22Rv1 (cell line): ENCODE data around the gene CELF2.

Experiments
- H3K27ac ChIP-seq: fragments of 450-650 bp; 2 replicates; pipeline ENCODE4 v1.5.1; 2017
- ZFX ChIP-seq: fragments of 450-650 bp; IDR thresholded peaks from 2 replicates; pipeline ENCODE4 v1.6.1; 2017; ENCODE audit warnings: antibody characterized with exemption, borderline replicate concordance
- TF ChIP-seq, protein P1 (sequence below): fragments of 450-650 bp; IDR thresholded peaks from 2 replicates; pipeline ENCODE4 v1.5.1; 2017; ENCODE audit warnings: mild to moderate bottlenecking

CELF2 gene

DNA sequence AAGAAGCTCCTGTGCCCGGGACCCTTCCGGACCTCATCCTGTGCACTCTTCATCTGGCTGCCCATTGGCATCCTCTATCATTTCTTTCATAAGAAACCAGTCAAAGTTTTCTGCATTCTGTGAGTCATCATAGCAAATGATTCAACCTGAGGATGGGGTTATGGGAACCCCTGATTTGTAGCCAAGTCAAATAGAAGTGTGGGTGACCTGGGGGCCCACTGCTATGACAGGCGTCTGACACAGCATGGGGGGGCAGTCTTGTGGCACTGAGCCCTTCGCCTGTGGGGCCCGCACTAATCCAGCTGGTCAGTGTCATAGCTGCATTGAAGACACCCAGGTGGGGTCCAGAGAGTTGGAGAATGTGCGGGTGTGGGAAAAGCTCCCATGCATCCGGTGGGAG lies 363.4 kb downstream of the CELF2 start:
- no peak overlapping the region for H3K27ac ChIP-seq
- TF ChIP-seq ZFX, result no peak
- TF ChIP-seq, protein P1, sequence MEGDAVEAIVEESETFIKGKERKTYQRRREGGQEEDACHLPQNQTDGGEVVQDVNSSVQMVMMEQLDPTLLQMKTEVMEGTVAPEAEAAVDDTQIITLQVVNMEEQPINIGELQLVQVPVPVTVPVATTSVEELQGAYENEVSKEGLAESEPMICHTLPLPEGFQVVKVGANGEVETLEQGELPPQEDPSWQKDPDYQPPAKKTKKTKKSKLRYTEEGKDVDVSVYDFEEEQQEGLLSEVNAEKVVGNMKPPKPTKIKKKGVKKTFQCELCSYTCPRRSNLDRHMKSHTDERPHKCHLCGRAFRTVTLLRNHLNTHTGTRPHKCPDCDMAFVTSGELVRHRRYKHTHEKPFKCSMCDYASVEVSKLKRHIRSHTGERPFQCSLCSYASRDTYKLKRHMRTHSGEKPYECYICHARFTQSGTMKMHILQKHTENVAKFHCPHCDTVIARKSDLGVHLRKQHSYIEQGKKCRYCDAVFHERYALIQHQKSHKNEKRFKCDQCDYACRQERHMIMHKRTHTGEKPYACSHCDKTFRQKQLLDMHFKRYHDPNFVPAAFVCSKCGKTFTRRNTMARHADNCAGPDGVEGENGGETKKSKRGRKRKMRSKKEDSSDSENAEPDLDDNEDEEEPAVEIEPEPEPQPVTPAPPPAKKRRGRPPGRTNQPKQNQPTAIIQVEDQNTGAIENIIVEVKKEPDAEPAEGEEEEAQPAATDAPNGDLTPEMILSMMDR, result no peak

DNA sequence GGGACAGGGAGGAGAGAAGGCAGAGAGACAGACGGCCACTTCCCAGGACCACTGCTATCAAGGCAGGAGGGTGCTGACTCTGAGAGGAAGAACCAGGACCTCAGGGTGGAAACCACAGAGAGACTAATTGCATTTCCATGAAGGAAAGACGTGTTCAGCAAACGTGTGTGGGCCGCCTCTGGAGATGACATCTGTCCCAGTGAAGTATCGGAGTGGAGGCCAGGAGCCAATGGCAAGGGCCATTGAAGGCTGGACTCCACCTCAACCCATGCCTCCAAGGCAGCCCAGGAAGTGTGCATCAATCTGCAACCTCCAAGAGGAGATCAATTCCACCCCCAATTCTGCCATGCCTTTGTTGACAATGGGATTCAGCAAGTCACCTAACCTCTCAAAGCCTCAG lies 363.8 kb downstream of the CELF2 start:
- no peak for TF ChIP-seq ZFX
- no peak overlapping the region for H3K27ac ChIP-seq

DNA sequence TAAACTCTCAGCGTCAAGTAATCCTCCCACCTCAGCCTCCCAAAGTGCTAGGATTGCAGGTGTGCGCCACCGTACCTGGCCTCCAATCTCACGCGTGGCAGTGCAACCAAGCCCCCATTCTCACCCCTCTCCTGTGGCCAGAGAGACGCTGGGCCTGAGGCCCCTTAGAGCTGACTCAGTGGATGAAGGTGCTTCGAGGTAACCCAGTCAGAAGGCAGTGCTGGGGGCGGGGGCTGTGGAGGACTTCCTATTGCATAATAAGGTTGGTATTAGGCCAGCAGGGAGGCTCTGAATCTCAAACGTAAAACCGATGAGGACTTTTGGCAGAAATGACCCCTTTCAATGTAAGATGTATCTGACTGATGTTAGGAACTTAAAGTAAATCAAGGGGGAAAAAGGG lies 364.5 kb downstream of the CELF2 start:
- no peak for TF ChIP-seq ZFX
- TF ChIP-seq, protein P1, result no peak
- no peak overlapping the region for H3K27ac ChIP-seq

DNA sequence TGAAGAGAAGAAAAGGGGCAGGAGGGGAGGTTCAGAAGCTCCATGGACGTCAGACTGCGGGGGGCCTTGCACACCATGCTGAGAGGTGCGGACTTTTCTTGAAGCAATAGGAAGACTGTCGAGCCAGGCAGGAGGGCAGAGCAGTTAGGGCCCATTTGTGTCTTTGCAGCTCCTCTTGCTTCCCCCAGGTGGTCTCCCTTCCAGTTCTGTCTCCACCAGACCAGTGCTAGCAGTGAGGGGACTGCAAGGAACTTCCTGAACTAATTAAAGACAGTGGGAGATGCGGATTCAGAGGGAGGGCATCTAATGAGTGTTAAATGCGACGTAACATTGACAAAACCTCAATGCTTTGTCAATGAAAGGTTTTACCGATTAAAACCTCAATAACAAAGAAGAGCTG lies 368.4 kb downstream of the CELF2 start:
- TF ChIP-seq, protein P1, result no peak
- no peak for TF ChIP-seq ZFX
- no peak overlapping the region for H3K27ac ChIP-seq
